A549 (cell line): Measurements from ENCODE around the gene TNFRSF13B.

ENCODE experiments used
- CEBPB ChIP-seq, 2 experiments: fragments of >200 bp in 1 of 2; sonication (Bioruptor Twin) in 1 of 2; formaldehyde crosslinking in 1 of 2; IDR thresholded peaks; 2 replicates each; pipeline ENCODE4 v1.6.1; 2012 to 2016
- CHD2 ChIP-seq: fragments of 150-350 bp; IDR thresholded peaks from 2 replicates; pipeline ENCODE4 v1.6.1; 2014; ENCODE audit warnings: low read length; ENCODE audit not compliant: partially characterized antibody
- CTCF ChIP-seq: fragments of >200 bp; sonication (Bioruptor Twin); formaldehyde crosslinking; IDR thresholded peaks from 3 replicates; pipeline ENCODE4 v1.5.1; 2016
- FOSL2 ChIP-seq, 2 experiments: fragments of 450-650 bp in 1 of 2; fragments of >200 bp in 1 of 2; sonication (Bioruptor Twin) in 1 of 2; formaldehyde crosslinking; IDR thresholded peaks; 2 replicates each; pipeline versions ENCODE4 v1.5.0 to v1.6.1; 2016 to 2020; ENCODE audit warnings: mild to moderate bottlenecking in 1 of 2, moderate library complexity in 1 of 2
- MAFK ChIP-seq: fragments of 450-650 bp; IDR thresholded peaks from 2 replicates; pipeline ENCODE4 v1.6.1; 2014; ENCODE audit not compliant: partially characterized antibody
- NR3C1 ChIP-seq: fragments of >200 bp; sonication (Bioruptor Twin); formaldehyde crosslinking; IDR thresholded peaks from 3 replicates; pipeline ENCODE4 v1.6.1; 2017
- PBX3 ChIP-seq: IDR thresholded peaks from 2 replicates; pipeline ENCODE4 v1.6.1; 2012
- POLR2A ChIP-seq: IDR thresholded peaks from 2 replicates; pipeline ENCODE4 v1.6.1; 2012; ENCODE audit warnings: mild to moderate bottlenecking, low read length
- ZFP36 ChIP-seq: fragments of 450-650 bp; IDR thresholded peaks from 2 replicates; pipeline ENCODE4 v1.6.1; 2014; ENCODE audit warnings: borderline replicate concordance; ENCODE audit not compliant: partially characterized antibody
- TF ChIP-seq, protein P1 (sequence below): fragments of 450-650 bp; IDR thresholded peaks from 2 replicates; pipeline ENCODE4 v1.6.1; 2014; ENCODE audit warnings: antibody characterized with exemption

DNA sequence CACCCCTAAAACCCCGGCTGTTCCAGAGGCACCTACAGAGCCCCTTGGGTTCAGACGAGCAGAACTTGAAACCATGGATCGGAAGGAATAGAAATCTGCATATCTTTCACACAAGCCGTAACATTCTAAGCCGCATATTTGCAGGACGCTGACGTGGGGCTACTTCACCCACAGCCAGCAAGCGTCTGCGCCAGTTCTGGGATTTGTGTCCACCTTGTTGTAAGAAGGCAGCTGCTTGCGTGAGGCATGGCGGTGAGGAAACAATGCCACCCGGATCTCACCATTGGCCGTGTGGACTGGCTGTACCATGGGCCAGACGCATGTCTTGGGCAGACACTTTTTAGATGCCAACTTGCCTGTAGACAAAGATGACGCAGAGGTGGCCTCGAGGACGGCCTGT, 34.5 kb downstream of the TNFRSF13B start:
- TF ChIP-seq NR3C1 (no peak), FOSL2 (IDR thresholded peaks at IDR 0.05) (no peak), FOSL2 (CRISPR knock-in tag; IDR thresholded peaks at IDR 0.05) (no peak), CTCF (no peak), CHD2 (no peak), ZFP36 (no peak), POLR2A (no peak), MAFK (no peak), CEBPB (IDR thresholded peaks at IDR 0.05) (no peak), PBX3 (no peak)
- TF ChIP-seq, protein P1, sequence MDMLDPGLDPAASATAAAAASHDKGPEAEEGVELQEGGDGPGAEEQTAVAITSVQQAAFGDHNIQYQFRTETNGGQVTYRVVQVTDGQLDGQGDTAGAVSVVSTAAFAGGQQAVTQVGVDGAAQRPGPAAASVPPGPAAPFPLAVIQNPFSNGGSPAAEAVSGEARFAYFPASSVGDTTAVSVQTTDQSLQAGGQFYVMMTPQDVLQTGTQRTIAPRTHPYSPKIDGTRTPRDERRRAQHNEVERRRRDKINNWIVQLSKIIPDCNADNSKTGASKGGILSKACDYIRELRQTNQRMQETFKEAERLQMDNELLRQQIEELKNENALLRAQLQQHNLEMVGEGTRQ, result no peak
